ENCODE data around the gene SLU7.

DNA sequence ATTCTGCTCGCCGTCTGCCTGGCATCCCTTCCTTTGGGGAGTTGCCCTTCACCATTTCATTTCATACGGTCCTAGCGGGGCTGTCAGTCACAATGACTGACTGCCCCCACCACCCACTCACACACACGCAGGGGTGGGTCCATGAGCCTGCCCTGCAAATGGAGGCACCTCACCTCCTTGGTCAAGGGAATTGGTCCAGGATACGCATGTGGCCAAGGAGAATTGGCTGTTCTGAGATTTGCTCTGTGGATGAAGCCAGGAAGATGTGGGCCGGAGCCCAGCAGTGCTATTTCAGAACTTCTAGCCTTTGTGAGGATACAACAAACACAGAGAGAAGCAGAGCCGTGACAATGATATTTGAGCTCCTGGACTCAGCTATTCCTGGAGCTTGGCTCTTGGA is 65.5 kb downstream of the SLU7 start:
- TF ChIP-seq CTCF (IDR thresholded peaks at IDR 0.05; ENCODE audit: borderline replicate concordance, extremely low read depth, low read length, poor library complexity, severe bottlenecking) (no peak), EZH2 (IDR thresholded peaks at IDR 0.05; ENCODE audit: borderline replicate concordance, low read depth, low read length, severe bottlenecking) (no peak)
